ENCODE data around the gene ALOX5.
"Not testable (repeated sequence)": the region's sequence is repeated elsewhere in the genome, so short reads cannot be mapped to it uniquely, and the experiment has no call there.

Gene ALOX5

DNA sequence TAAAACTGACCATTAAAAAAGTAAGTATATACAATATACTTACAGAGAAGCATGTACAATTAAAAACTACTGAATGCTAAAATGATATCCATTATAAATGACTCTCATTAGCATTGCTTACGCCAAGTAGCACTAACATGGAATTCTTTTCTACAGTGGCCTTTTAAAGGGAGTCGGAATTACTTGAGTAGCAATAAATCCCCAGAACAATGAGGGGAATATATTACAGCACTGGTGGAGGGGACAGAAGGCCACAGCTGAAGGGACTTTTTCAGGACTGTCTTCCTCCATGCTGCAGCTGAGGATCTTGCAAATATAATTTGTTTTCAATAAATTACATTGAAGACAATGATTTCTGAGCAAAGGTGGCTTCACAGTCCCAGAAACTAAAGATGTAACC lies 97.0 kb downstream of the ALOX5 start:
- DNase-seq, result no peak

DNA sequence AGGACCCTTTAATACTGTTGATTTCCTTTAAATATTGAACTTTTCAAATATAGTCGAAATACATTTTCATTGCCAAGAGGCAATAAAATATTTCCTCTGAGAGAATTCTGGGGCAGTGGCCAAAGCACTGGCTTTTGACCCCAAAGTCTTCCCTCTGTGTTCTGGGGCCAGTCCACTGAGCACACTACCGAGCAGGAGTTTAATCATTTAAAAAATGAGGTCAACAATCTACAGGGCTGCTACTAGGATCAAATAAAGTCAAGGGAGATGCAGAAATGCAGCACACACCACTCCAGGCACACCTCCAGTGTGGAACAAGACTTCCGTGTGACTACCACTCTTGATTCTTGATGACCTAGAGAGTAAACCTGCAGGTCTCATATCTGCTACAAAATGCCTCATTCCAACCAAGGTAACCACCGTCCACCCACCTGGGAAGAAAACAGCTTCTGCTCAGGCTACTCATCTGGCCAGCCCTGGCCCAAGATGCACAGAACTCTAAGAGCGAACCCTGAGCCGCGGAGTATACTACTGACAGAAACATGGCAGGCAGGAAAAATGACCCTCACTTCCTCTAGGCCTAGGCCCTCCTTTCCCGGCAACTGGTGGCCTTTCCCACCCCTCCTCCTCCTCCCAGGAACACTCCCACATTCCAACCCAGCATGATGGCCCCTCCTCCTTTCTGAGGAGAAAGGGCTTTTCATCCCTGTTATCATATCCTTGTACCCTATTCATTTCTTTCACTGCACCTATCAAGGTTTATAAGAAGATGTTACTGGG lies 97.7 kb downstream of the ALOX5 start:
- no peak for DNase-seq

DNA sequence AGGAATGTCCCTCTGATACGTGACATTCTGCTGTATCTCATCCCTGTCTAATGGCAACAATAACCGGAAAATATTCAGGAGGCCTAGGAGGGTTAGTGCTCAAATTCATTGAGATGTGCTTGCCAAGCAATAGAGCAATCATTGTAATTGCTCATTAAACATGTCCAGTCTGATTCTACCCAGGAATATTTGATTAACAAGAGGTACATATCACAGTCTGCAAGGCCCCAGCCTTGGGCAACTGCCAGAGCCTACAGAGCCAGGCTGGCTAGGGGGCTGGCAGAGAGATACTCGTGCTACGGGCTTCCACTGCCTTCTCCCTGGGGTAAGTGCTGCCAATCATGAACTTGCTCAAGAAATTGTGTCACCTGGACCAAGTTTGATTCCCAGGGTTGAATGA lies 99.1 kb downstream of the ALOX5 start:
- no peak for DNase-seq

DNA sequence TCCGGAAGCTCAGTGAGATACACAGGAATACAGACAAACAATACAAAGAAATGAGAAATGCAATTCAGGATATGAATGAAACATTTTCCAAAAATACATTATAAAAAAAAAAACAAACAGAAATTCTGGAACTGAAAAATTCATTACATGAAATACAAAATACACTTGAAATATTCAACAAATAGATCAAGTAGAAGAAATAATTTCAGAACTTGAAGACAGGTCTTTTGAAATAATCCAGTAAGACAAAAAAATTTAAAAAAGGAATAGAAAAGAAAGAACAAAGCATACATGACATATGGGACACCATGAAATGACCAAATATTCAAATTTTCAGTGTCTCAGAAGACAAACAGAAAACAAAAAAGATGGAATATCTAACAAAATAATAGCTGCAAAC lies 102.5 kb downstream of the ALOX5 start:
- DNase-seq, result no peak

DNA sequence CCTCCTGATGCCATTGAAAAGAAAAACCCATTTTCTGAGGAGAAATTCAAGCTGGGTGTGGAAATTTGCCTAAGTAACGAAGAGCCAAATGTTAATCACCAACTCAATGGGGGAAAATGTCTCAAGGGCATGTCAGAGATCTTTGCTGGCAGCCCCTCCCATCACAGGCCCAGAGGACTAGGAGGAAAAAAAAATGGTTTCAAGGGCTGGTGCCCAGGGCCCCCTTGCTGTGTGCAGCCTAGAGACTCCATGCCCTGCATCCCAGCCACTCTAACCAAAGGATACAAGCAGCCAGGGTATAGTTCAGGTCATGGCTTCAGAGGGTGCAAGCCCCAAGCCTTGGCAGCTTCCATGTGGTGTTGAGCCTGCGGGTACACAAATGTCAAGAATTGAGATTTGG lies 106.3 kb downstream of the ALOX5 start:
- no peak for DNase-seq

DNA sequence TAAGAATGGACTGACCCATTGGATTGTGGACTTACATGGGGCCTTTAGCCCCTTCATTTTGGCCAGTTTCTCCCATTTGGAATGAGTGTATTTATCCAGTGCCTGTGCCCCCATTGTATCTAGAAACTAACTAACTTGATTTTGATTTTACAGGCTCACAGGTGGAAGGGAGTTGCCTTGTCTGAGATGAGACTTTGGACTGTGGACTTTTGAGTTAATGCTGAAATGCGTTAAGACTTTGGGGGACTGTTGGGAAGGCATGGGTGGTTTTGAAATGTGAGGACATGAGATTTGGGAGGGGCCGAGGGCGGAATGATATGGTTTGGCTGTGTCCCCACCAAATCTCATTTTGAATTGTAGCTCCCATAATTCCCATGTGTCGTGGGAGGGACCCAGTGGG lies 107.1 kb downstream of the ALOX5 start:
- DNase-seq, result not testable (repeated sequence)

DNA sequence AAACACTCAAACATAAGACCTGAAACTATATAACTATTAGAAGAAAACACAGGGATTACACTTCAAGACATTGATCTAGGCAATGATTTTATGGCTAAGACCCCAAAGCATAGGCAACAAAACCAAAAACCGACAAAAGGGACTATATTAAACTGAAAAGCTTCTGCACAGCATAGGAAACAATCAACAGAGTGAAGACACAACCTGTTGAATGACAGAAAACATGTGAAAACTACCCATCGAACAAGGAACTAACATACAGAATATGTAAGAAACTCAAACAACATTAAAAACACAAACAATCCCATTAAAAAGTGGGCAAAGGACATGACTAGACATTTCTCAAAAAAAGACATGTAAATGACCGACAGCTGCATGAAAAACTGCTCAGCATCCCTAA lies 109.0 kb downstream of the ALOX5 start:
- no peak for DNase-seq

DNA sequence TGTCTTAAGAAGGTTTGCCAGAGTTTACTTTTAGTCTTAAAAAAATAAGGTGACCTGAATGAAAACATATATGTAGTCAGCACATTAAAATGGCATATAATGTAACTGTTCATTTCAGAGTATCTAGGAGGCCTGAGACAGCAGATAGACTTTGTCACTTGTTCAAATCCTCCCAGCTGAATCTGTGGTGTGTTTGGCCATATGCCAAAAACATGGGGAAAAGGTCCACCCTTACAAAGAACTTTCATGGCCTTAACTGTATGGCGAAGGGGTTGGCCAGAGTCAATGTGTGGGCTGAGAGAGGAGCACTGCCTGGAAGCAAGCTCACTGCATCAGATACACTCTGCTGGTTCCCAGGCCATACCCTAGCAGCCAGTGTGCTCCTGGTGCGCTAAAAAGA lies 113.7 kb downstream of the ALOX5 start:
- no peak for DNase-seq

DNA sequence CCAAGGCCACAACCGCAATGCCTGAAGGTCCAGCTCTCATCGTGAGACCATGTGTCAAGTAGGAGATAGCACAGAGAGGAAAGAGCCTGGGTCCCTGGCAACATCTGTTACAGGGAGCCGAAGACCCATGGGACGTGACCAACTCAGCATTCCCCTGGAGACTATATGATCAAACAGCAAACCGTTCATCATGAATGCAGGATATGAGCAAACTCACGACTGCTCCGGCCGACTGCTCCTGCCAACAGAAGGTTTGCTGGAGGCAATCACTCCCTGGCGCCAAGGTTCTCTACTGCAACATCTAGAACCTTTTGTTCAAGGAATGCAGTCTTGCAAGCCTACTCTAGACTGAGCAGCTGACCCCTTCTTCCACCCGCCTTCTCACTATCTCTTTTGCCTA lies 114.3 kb downstream of the ALOX5 start:
- DNase-seq, result no peak

DNA sequence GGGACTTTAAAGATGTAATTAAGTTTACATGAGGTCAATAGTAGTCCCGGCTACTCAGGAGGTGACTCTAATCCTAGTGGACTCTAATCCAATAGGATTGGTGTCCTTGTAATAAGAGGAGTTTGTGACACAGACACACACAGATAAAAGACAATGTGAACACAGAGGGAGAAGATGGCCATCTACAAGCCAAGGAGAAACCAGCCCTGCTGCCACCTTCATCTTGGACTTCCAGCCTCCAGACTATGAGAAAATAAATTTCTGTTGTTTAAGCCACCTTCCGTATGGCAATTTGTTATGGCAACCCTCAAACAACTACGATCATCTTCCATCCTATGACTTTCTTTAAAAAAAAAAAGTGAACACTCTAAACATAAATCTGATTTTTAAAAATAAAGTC lies 116.3 kb downstream of the ALOX5 start:
- no peak for DNase-seq

DNA sequence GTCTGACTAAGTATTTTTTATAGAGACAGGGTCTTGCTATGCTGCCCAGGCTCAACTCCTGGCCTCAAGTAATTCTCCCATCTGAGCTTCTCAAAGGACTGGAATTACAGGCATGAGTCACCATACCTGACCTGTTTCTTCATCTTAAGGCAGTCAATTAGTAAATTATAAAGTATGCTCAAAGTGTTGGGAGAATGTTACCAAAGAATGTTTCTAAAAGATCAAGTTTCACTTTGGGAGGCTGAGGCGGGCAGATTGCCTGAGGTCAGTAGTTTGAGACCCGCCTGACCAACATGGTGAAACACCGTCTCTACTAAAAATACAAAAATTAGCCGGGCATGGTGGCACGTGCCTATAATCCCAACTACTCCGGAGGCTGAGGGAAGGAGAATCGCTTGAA lies 117.0 kb downstream of the ALOX5 start:
- DNase-seq, result no peak
